GM19372 (cell line): ENCODE data around the gene PRSS27.
A peak's percentile ranks its signal among the peaks of the same experiment; 100 is the strongest.

Experiments
- ATAC-seq: cut with Tn5 transposase; IDR thresholded peaks from one replicate; pipeline ENCODE4 v1.9.1; 2021; ENCODE audit warnings: mild to moderate bottlenecking, low read depth, moderate library complexity; ENCODE audit not compliant: unreplicated experiment

The PRSS27 gene

DNA sequence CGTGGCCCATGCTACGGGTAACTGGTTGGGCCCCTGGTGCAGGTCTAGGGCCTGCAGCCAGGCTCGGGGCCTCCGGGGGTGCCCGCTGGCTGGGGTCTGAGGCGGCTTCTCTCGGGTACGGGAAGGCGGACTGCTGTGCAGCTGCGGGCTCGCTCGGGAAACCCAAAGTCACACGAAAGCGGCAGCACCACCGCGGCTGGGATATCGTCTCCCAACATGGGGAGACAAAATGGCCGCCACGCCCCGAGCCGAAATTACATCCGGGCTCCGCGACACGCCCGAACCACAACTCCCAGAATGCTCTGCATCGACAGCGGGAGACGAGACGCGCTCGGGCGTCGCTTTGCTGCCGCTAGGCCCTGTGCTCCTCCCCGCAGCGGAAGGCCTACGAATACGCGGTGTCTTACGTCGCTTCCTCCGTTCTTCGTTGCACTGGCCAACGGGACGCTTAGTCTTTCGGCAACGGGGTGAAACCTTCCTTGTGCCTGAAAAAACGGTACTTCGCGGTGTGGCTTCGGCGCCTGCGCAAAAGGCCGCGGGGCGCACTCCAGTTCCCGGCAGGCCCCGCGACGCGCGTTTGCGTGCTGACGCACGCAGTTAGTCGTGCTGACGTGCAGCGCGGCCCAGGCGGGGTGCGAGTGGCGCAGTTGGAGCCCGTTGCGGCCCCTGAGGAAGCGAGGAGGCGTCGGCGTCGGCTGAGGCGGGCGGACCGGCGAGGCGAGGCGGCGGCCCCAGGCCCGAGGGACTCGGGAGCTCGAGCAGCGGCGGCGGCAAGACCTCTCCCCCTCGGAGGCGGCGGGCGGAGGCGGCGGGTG is 32.2 kb upstream of the PRSS27 start, which contains the start of gene SRRM2:
Gene SRRM2 (plus strand): TSS at position 604 of the 815 bp plus-strand sequence. CDS start 3,727 bp downstream, outside the sequence.
- ATAC-seq: peak; percentile 69

DNA sequence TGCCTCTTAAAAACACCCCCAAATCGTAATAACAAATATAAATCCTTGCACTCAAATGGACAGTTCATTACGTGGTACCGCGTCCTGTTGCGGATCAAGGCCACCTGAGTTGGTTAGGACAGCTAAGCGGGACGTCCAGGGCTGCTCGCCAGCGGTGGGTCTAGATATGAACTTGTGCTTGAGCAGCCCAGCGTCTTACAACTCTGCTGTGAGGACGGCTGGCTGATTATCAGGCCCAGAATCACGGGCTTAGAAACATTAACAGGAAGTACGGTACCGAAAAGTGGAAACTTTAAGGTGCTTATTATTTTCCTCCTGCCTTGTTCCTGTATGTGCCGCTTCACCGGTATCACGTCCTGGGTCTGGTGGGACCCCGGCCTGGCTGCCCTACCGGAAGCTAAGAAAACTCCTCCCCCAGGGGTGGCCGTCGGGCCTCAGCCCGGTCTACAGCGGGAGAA is 31.6 kb upstream of the PRSS27 start:
- no peak for ATAC-seq

DNA sequence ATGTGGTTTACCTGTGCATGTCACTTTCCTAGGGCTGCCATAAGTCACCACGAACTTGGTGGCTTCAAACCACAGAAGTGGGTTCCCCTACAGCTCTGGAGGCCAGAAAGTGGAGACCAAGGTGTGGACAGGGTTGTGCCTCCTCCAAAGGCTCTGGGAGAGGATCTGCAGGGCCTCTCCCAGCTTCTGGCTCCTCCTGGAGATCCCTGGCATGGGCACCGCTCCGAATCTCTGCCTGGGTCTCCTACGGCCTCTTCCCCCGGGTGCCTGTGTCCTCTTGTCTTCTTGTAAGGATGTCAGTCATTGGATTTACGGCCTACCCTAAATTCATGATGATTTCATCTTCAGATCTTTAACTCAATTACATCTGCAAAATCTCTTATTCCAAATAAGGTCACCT is 29.9 kb upstream of the PRSS27 start:
- no peak for ATAC-seq

DNA sequence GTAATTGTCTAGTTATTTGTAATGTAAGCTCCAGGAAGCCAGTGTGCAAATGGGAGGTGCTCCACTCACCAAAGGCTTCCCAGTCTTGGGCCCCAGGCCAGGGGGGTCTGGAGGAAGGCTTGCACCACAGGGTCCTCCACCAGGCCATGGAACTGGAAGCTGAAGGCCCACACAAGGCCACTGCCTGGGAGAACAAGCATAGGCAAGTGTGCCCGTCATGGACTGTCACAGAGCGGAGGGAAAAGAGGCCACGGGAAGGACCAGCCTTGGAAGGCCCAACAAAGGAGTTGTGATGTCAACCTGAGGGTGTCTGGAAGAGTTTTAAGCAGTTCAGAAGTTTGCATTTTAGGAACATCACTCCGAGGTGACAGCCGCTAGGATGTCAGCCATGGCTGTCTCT is 29.5 kb upstream of the PRSS27 start:
- ATAC-seq: no peak

DNA sequence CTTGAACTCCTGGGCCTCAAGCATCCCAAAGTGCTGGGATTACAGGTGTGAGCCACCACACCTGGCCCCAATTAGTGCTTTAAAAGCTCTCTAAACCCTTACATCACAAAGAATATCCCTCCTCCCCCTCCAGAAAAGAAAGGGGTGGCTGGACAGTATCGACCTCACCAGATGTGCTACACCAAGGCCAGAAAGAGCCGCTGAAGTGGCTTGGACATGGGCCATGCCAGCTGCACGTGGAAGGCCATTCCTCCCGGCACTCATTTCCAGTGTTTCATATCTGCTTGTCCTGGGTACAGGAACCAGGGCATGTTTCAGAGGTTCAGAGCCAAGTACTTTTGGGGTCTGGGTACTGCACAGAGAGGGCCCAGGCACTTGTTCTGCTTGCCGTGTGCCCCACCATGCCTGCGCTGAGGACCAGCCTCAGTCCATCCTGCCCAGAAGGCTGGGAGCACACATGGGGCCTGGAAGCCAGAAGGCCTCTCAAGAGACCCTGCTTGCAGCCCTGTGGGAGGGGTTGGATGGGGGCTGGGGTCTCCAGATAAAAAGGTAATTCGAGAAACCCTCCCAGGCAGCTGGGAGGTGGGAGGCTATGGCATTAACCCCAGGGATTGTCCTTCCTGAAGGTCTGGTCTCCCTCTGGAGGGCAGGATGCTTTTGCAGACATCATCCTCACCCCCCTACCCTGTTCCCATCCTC is 28.9 kb upstream of the PRSS27 start:
- ATAC-seq: no peak

DNA sequence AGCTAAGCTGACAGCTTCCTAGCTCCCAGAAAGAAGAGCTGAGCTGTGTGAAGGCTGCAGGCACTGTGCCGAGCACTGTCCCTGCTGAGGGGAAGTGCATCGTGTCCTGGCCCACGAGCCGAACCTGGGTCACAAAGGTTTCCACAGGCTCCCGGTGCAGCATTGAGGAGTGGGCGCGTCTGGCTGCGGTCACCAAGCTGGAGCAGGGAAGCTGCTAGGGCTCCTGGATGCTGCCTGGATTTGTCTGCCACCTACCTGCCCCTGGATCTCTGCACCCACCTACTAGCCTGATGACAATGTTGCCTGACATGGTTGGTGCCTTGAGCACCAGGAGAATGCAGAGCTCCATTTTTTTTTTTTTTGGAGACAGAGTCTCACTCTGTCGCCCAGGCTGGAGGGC is 25.9 kb upstream of the PRSS27 start:
- ATAC-seq: no peak

DNA sequence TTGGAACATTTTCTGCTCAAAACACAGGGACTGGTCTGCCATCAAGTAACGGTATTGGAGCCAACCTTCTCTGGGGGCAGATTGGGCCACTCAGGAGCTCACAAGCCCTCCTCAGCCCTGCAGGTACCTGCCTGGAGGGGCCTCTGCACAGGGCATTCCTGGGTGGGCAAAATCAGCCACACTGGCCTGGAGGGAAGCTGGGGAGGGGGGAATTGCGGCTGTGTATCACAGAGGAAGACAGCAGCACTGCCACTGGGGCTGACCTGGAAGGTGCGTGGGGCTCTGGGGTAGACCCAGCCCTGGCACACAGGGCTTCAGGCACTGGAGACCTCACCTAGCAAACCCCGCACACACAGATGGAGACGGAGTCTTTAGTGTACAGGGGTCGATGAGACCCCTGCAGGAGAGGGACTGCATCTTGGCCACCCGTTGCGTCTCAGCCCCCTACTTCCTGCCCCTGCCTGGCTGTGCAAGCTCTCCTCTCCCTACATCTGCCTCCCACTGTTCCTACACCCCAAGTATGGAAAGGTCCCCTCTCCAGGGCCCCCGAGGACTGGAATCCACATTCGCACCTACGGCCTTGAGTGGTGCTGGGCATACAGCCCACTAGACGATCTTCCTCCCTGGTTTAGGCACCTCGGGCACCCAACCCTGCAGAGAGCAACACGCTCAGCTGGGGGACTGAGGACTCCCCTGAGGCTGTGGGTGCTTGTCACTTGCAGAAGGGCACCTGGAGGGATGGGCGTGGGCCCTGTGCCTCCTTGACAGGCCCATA is 25.3 kb upstream of the PRSS27 start:
- no peak for ATAC-seq

DNA sequence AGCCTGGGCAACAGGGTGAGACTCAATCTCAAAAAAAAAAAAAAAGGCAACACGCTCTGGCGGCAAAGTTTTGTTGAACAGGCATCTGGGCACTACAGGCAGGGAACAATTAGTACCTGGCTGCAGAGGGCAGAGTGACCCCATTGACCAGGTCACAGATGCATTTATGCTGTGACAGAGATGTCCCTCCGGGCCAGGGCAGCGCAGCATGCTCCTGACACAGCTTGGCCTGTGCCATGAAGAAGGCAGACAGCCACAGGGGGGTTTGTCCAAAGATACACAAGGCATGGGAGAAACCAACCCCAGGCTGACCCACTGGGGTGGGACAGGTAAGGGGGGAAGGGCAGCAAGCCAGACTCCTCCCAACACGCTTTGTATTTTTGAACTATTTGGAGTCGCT is 24.7 kb upstream of the PRSS27 start:
- ATAC-seq: no peak

GRCh38 chr16:2743007-2743810 is 23.2 kb upstream of the PRSS27 start:
- ATAC-seq: no peak

- ATAC-seq: no peak
Measured at GRCh38 chr16:2742323-2743006, 22.4 kb upstream of the PRSS27 start.

GRCh38 chr16:2741168-2741567 is 21.1 kb upstream of the PRSS27 start:
- no peak for ATAC-seq

DNA sequence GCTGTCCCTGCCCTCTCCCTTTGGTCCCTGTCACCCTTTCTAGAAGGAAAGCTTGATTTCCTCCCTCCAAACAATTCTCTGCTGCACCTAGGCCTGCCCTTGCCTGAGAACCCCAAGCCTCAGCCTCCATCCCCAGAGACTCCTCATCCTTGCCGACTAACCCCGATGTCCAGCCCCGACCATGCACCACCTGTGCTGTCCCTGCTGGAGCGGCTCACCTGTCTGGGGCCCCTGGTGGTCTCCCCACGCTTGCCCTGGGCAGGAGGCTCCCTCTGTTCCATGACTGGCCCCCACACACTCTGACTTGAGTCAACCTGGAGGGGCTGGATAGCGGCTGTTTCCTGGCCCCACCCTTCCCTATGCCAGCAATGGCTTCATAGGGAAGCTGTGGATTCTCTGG is 20.5 kb upstream of the PRSS27 start:
- no peak for ATAC-seq

- ATAC-seq: no peak
Measured at GRCh38 chr16:2739625-2740430, 19.8 kb upstream of the PRSS27 start.

- ATAC-seq: no peak
Measured at GRCh38 chr16:2738615-2739014, 18.6 kb upstream of the PRSS27 start.

GRCh38 chr16:2737895-2738418 is 17.9 kb upstream of the PRSS27 start:
- ATAC-seq: no peak

GRCh38 chr16:2737238-2737605 is 17.2 kb upstream of the PRSS27 start:
- ATAC-seq: no peak

DNA sequence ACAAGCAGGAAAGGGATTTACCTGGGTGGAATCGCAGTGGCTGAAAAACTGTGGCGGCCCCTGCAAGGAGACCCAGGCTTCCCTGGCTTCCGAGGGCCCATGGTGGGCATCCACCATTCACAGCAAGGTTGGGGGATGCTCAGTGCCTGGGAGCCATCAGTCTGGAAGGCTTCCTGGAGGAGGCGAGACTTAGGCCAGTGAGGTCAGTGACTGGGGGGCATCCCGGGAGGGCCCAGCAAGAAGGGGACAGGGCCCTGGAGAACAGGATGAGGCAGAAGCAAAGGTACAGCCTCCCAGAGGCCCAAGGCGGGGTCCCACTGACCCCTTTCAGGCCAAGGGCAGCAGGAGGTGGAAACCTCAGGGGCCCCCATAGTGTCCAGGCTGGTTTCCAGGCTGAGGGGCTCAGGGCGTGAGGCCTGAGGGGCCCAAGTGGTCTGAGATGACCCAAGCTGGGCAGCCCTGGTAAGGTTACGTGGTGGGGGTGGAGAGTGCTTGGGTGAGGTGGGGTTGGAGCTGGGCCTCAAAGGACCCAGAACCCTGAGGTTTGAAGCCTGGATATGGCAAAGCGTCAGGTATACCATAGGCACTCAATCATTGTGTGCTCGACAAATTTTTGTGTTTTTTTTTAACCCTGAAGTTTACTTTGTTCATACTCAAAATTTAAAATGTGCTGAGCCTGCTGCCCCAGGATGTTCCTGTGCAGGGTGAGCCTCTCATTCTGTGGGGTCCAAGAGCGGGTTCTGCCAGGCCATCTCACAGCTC is 16.6 kb upstream of the PRSS27 start:
- no peak for ATAC-seq
